Activated naive CD4-positive, alpha-beta T cell treated with anti-CD3 and anti-CD28 coated beads, Interleukin-2, amount 50 U/mL, for 72 hours (primary cell): Measurements from ENCODE around the gene SIL1. TPM values are rescaled to one million over a fixed set of nuclear protein-coding genes. Genes with fewer than 3 reads are reported as not detected.

Source experiments
- ATAC-seq, 2 donors: fragments of 150-1000 bp; cut with Tn5 transposase; 2 replicates each; pipeline ENCODE4 v1.10.0; 2021; ENCODE audit warnings: mild to moderate bottlenecking in 2 of 2, moderate library complexity in 2 of 2
- DNase-seq, 2 donors: peaks; one replicate each; pipeline ENCODE4 v3.0.0; 2021 to 2022; ENCODE audit warnings: low spot score in 2 of 2
- H3K27ac Mint-ChIP-seq, 2 donors: one replicate each; pipeline ENCODE4 v1.8.0; 2022; ENCODE audit warnings: mild to moderate bottlenecking in 2 of 2, mixed read lengths in 2 of 2
- H3K36me3 Mint-ChIP-seq, 2 donors: one replicate each; pipeline ENCODE4 v1.8.0; 2022; ENCODE audit warnings: mixed read lengths in 2 of 2
- H3K9me3 Mint-ChIP-seq, 2 donors: one replicate each; pipeline ENCODE4 v1.8.0; 2022; ENCODE audit warnings: mixed read lengths in 2 of 2
- total RNA-seq, 2 donors: library from RNA; stranded (reverse); gene quantifications; one replicate each; pipeline ENCODE4 v1.2.3, GENCODE V29; 2022

SIL1 gene
- total RNA-seq, 2 donors from 2014 or later, result 29.7 to 31.4 TPM

GRCh38 chr5:138914338-138914737 is 283.8 kb downstream of the SIL1 start:
- ATAC-seq (no peak), DNase-seq (no peak)
- Mint-ChIP-seq H3K36me3 (no peaks in the 10 kb centered on the region), H3K27ac (no peak overlapping the region), H3K9me3 (no peaks in the 10 kb centered on the region)

DNA sequence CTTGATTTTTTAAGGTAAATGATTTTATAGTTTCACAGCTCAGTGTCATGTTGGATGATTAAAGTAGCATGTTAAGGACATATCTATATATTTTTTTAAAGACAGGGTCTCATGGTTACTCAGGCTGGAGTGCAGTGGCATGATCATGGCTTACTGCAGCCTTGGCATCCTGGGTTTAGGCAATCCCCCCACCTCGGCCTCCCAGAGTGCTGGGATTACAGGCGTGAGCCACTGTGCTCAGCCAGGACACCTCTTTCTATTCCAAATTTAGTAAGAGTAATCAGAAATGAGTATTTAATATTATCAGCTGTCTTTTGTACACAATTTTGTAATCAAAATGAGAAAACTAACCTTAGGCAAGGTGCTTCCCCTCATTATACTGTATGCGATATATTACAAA is 284.4 kb downstream of the SIL1 start:
- H3K9me3 Mint-ChIP-seq, result no peaks in the 10 kb centered on the region
- no peak for ATAC-seq
- DNase-seq, result no peak
- no peaks in the 10 kb centered on the region for H3K36me3 Mint-ChIP-seq
- H3K27ac Mint-ChIP-seq, result no peak overlapping the region

GRCh38 chr5:138912093-138912492 is 286.1 kb downstream of the SIL1 start:
- DNase-seq, result no peak
- no peaks in the 10 kb centered on the region for H3K9me3 Mint-ChIP-seq
- no peak for ATAC-seq
- H3K36me3 Mint-ChIP-seq, result no peaks in the 10 kb centered on the region
- no peak overlapping the region for H3K27ac Mint-ChIP-seq

GRCh38 chr5:138911441-138911840 is 286.7 kb downstream of the SIL1 start:
- DNase-seq, result no peak

GRCh38 chr5:138910546-138911185 is 287.5 kb downstream of the SIL1 start:
- Mint-ChIP-seq H3K27ac (no peak overlapping the region), H3K36me3 (no peaks in the 10 kb centered on the region), H3K9me3 (no peaks in the 10 kb centered on the region)
- ATAC-seq (no peak), DNase-seq (no peak)

More at GRCh38 chr5:138911441-138911840, 286.7 kb downstream of the SIL1 start:
- Mint-ChIP-seq H3K36me3 (no peaks in the 10 kb centered on the region), H3K27ac (no peak overlapping the region), H3K9me3 (no peaks in the 10 kb centered on the region)
- ATAC-seq, result no peak

- H3K9me3 Mint-ChIP-seq, result no peaks in the 10 kb centered on the region
- H3K27ac Mint-ChIP-seq, result no peak overlapping the region
- no peak for DNase-seq
- ATAC-seq, result no peak
- H3K36me3 Mint-ChIP-seq, result no peaks in the 10 kb centered on the region
These were observed 288.4 kb downstream of the SIL1 start for GRCh38 chr5:138909734-138910133.

DNA sequence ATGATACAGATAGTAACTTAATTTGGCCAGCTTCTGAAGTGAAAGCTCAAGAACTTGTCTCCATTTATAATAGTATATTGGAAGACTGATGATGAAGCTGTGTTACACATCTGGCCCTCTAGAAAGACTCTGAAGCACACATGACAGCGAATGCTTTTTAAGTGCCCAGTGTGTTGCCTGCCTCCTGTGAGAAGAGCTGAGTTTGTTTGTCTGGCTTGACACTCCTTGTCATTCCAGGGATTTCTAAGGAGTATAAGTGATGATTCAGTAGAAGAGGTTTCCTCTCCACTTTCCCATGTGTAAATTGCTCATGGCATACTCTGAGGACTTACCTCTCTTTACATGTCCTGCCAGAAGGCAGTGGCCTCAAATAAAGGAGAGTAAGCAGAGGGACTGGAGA is 292.6 kb downstream of the SIL1 start:
- Mint-ChIP-seq H3K36me3 (peaks cover 0 to 9% of the 10 kb centered on the region in 2 donors), H3K9me3 (no peaks in the 10 kb centered on the region), H3K27ac (no peak overlapping the region)
- ATAC-seq (no peak), DNase-seq (no peak)

- peaks cover 0 to 16% of the 10 kb centered on the region in 2 donors for H3K36me3 Mint-ChIP-seq
- DNase-seq (no peak), ATAC-seq (no peak)
- no peaks in the 10 kb centered on the region for H3K9me3 Mint-ChIP-seq
- no peak overlapping the region for H3K27ac Mint-ChIP-seq
These were observed 294.9 kb downstream of the SIL1 start for GRCh38 chr5:138903130-138903775.

DNA sequence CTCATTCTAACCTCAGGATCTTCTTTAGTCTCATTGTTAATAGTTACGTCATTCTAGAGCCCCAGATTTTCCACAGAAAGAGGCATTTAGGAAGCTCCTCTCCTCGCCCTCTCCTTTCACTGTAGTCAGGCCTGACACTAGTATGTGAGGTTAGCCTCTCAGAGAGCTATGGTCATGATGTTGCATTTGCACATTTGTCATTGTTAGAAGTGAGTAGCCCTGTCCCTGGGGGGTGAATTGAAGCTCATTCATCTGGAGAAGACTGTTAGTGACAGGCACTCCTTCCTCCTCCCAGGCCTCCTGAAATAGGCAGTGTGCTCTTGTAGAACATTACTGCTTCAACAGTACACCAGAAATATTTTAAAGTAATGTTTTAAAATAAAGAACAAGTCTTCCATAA is 296.5 kb downstream of the SIL1 start:
- DNase-seq, result no peak
- ATAC-seq, result no peak
- no peak overlapping the region for H3K27ac Mint-ChIP-seq
- H3K36me3 Mint-ChIP-seq, result peaks cover 0 to 16% of the 10 kb centered on the region in 2 donors
- H3K9me3 Mint-ChIP-seq, result no peaks in the 10 kb centered on the region

DNA sequence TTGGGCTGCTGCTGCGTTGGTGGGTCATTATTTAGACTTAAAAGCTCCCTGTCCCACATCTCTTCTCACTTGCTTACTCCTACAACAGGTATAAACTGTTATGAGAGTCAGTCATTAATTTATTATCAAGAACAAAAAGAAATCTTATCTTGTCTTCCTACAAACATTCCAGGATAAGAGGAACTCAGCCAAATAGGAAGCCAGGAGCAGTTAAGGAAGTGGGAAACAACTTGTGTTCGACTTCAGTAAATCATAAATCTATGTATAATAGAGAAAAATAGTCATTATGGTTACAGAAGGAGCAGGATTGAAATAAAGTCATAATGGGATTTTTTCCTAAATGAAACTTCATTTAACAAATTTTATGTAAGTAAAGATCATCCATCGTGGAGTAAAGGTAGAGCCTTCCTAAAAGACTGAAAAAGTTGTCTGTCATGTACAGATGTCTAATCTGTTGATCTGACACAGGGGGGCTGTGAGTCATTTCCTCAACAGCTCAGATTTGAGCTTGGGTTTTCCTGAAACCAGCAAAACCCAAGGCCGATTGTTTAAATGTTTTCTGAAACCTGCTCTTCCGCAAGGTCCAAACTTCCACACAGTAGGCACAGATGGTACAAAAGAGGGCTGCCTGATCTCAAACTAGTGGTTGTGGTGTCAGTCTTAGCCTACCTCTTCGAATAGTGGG is 297.7 kb downstream of the SIL1 start:
- Mint-ChIP-seq H3K27ac (no peak overlapping the region), H3K36me3 (peaks cover 0 to 16% of the 10 kb centered on the region in 2 donors), H3K9me3 (no peaks in the 10 kb centered on the region)
- DNase-seq, result peak in 1 of 2 donors; percentile 4
- peak; percentile 81 to 89 for ATAC-seq

DNA sequence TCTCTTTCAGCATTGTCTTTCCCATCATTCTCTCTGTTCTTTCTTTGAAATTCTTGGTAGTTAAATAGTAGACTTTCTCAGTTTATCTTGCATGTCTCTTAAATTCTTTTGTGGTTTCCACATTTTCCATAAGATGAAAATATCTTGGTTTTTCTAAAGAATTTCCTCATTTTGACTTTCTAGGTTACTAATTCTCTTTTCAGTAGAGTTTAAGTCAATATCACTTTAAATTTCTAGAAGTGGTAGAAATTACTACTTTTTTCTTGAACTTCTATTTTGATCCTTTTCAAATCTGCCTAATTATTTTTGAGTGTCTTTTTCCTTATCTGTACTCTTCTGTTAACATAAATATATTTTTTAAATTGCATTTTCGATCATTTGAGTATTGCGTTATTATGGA is 299.4 kb downstream of the SIL1 start:
- no peak for ATAC-seq

DNA sequence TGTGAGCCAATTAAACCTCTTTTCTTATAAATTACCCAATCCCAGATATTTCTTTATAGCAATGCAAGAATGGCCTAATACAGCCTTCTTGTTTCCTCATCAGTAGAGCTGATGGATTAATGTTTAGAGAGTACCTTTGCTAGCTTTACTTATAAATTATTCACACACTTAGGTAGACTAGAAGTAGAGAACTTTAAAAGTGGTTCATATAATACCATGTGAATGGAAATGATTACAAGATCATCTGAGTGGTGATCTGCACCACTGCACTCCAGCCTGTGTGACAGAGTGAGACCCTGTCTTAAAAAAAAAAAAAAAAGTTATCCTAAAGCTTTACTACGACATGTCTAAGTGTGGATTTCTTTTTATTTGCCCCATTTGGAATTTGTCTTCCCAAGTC is 299.9 kb downstream of the SIL1 start:
- DNase-seq, result no peak
- Mint-ChIP-seq H3K36me3 (peaks cover 0 to 7% of the 10 kb centered on the region in 2 donors), H3K9me3 (no peaks in the 10 kb centered on the region), H3K27ac (no peak overlapping the region)
- no peak for ATAC-seq

More for the DNA sequence above, 299.4 kb downstream of the SIL1 start:
- H3K27ac Mint-ChIP-seq, result no peak overlapping the region
- H3K36me3 Mint-ChIP-seq, result peaks cover 0 to 7% of the 10 kb centered on the region in 2 donors
- no peaks in the 10 kb centered on the region for H3K9me3 Mint-ChIP-seq
- no peak for DNase-seq

Other genes starting within 250 kb of the SIL1 start
- 100 to 1,000 TPM; 160 to 182 TPM for gene MATR3, start 95.4 kb upstream of the SIL1 start, total RNA-seq
- 100 to 1,000 TPM in 1 of 2 donors, 10 to 100 TPM in 1; 85.7 to 111 TPM for gene PAIP2, start 143.5 kb upstream of the SIL1 start, total RNA-seq
- gene SLC23A1, start 184.9 kb upstream of the SIL1 start, total RNA-seq, result 1 to 10 TPM in 1 of 2 donors, under 1 TPM in 1; 0.25 to 2.3 TPM
- gene MZB1, start 191.5 kb upstream of the SIL1 start, total RNA-seq, result 10 to 100 TPM; 14.2 to 24.1 TPM
- 1 to 10 TPM; 3.3 to 4.3 TPM for gene PROB1, start 196.7 kb upstream of the SIL1 start, total RNA-seq
- gene SPATA24, start 205.7 kb upstream of the SIL1 start, total RNA-seq, result 1 to 10 TPM; 6.8 to 8.9 TPM
- gene DNAJC18, start 241.2 kb upstream of the SIL1 start, total RNA-seq, result 10 to 100 TPM; 13.5 to 47.3 TPM